H1 (cell line): ENCODE measurements around the gene FBXL16. TPM values are rescaled to one million over a fixed set of nuclear protein-coding genes. Genes with fewer than 3 reads are reported as not detected.
A peak's percentile ranks its signal among the peaks of the same experiment; 100 is the strongest.

Experiments
- CTCF ChIA-PET: fragments of 300-600 bp; sonication (Branson Sonifier 250); formaldehyde crosslinking; loops from one replicate; lab custom pipeline; 2021; ENCODE audit not compliant: partially characterized antibody; lab: Charles Lee
- POLR2A ChIA-PET: fragments of 300-600 bp; sonication (Branson Sonifier 250); formaldehyde crosslinking; loops from one replicate; lab custom pipeline; 2021; ENCODE audit warnings: inconsistent platforms; ENCODE audit not compliant: partially characterized antibody; lab: Charles Lee
- DNase-seq, 2 experiments: peaks; one replicate each; pipeline versions ENCODE4 v3.0.0 to v3.0.0-alpha.2; 2010 to 2022; ENCODE audit warnings: low spot score in 2 of 2, low read depth in 1 of 2, mixed read lengths in 1 of 2
- FAIRE-seq: peaks from 2 replicates; lab custom pipeline; 2011; peaks lifted over from hg19 to GRCh38; lab: Jason Lieb, UNC
- H2AFZ ChIP-seq: 2 replicates; pipeline ENCODE4 v1.8.1; 2012; ENCODE audit warnings: low read length, inconsistent platforms
- H2AK5ac ChIP-seq: 2 replicates; pipeline ENCODE4 v1.6.1; 2013; ENCODE audit warnings: low read depth, low read length
- H2BK120ac ChIP-seq: replicated peaks from 2 replicates; pipeline ENCODE3; 2013; ENCODE audit warnings: low read depth, low read length, inconsistent platforms
- H2BK12ac ChIP-seq: 2 replicates; pipeline ENCODE4 v1.6.1; 2013; ENCODE audit warnings: low read depth, low read length
- H2BK15ac ChIP-seq: 2 replicates; pipeline ENCODE4 v1.6.1; 2013; ENCODE audit warnings: low read length
- H2BK20ac ChIP-seq: 2 replicates; pipeline ENCODE4 v1.6.1; 2013; ENCODE audit warnings: low read length
- H2BK5ac ChIP-seq: 2 replicates; pipeline ENCODE4 v1.6.1; 2013; ENCODE audit warnings: low read depth, low read length
- H3K14ac ChIP-seq: 2 replicates; pipeline ENCODE4 v1.6.1; 2013; ENCODE audit warnings: inconsistent platforms; ENCODE audit not compliant: insufficient read length
- H3K18ac ChIP-seq: 2 replicates; pipeline ENCODE4 v1.6.1; 2013; ENCODE audit warnings: low read length; ENCODE audit errors: extremely low read depth
- H3K23ac ChIP-seq: 2 replicates; pipeline ENCODE4 v1.6.1; 2013; ENCODE audit warnings: inconsistent platforms; ENCODE audit not compliant: insufficient read length
- H3K23me2 ChIP-seq: 2 replicates; pipeline ENCODE4 v1.6.1; 2013; ENCODE audit warnings: low read depth, low read length
- H3K27ac ChIP-seq: 2 replicates; pipeline ENCODE4 v1.6.1; 2011; ENCODE audit warnings: low read depth, low read length, inconsistent platforms
- H3K27me3 ChIP-seq, 4 experiments: replicated peaks in 1 of 4; 1 replicate in 1 of 4; 2 replicates in 3 of 4; pipeline versions ENCODE4 v1.6.1 to v1.8.1; 2011 to 2013; ENCODE audit warnings: low read length in 3 of 4, mild to moderate bottlenecking in 3 of 4, inconsistent platforms in 2 of 4, mixed read lengths in 2 of 4, moderate library complexity in 1 of 4; ENCODE audit not compliant: control insufficient read depth in 3 of 4, insufficient read depth in 3 of 4; ENCODE audit errors: extremely low read depth in 1 of 4
- H3K36me3 ChIP-seq, 4 experiments: 2 replicates each; pipeline versions ENCODE4 v1.6.1 to v1.8.1; 2011 to 2013; ENCODE audit warnings: mild to moderate bottlenecking in 4 of 4, low read length in 3 of 4, moderate library complexity in 2 of 4, control low read depth in 1 of 4, inconsistent platforms in 1 of 4; ENCODE audit not compliant: insufficient read depth in 4 of 4, control insufficient read depth in 2 of 4
- H3K4ac ChIP-seq: replicated peaks from 2 replicates; pipeline ENCODE3; 2013; ENCODE audit warnings: low read length, low read depth, mixed read lengths, inconsistent platforms; ENCODE audit not compliant: insufficient read length
- H3K4me1 ChIP-seq, 4 experiments: replicated peaks in 1 of 4; 1 replicate in 1 of 4; 2 replicates in 3 of 4; pipeline versions ENCODE4 v1.6.1 to v1.8.1; 2011 to 2013; ENCODE audit warnings: low read length in 3 of 4, inconsistent platforms in 2 of 4, mixed read lengths in 1 of 4; ENCODE audit not compliant: insufficient read depth in 4 of 4, control insufficient read depth in 3 of 4
- H3K4me2 ChIP-seq, 2 experiments: 2 replicates each; pipeline versions ENCODE4 v1.6.1 to v1.8.1; 2011 to 2013; ENCODE audit warnings: low read depth in 2 of 2, low read length in 2 of 2, control low read depth in 1 of 2, inconsistent platforms in 1 of 2, mild to moderate bottlenecking in 1 of 2; ENCODE audit not compliant: insufficient read depth in 1 of 2
- H3K4me3 ChIP-seq, 4 experiments: fragments of 200-600, 300-600 bp in 1 of 4; sonication (generic), shearing (Covaris generic), sonication (Bioruptor Twin) in 1 of 4; 2 replicates each; pipeline versions ENCODE4 v1.5.1 to v1.8.1; 2011 to 2016; ENCODE audit warnings: low read length in 4 of 4, low read depth in 3 of 4, control low read depth in 2 of 4, inconsistent platforms in 2 of 4, mild to moderate bottlenecking in 2 of 4, mixed read lengths in 1 of 4, moderate library complexity in 1 of 4; ENCODE audit not compliant: insufficient read depth in 2 of 4; ENCODE audit errors: extremely low read depth in 1 of 4
- H3K56ac ChIP-seq: replicated peaks from 2 replicates; pipeline ENCODE3; 2013; ENCODE audit warnings: low read depth, mild to moderate bottlenecking, mixed read lengths, low read length, inconsistent platforms; ENCODE audit not compliant: insufficient read length
- H3K79me1 ChIP-seq: 2 replicates; pipeline ENCODE4 v1.6.1; 2013; ENCODE audit warnings: low read depth, low read length, control low read depth
- H3K79me2 ChIP-seq, 2 experiments: 2 replicates each; pipeline versions ENCODE4 v1.6.1 to v1.8.1; 2012 to 2013; ENCODE audit warnings: low read length in 2 of 2, mild to moderate bottlenecking in 2 of 2, inconsistent platforms in 1 of 2; ENCODE audit not compliant: insufficient read depth in 2 of 2, control insufficient read depth in 1 of 2
- H3K9ac ChIP-seq, 4 experiments: replicated peaks in 1 of 4; 1 replicate in 1 of 4; 2 replicates in 3 of 4; pipeline versions ENCODE4 v1.6.1 to v1.8.1; 2011 to 2013; ENCODE audit warnings: low read depth in 3 of 4, low read length in 3 of 4, control low read depth in 2 of 4, mild to moderate bottlenecking in 2 of 4, moderate library complexity in 2 of 4, inconsistent platforms in 1 of 4; ENCODE audit errors: extremely low read depth in 1 of 4
- H3K9me3 ChIP-seq, 2 experiments: 2 replicates each; pipeline versions ENCODE4 v1.6.1 to v1.8.1; 2012 to 2013; ENCODE audit warnings: mild to moderate bottlenecking in 2 of 2, moderate library complexity in 2 of 2, control low read depth in 1 of 2, inconsistent platforms in 1 of 2, low read depth in 1 of 2, low read length in 1 of 2, mixed read lengths in 1 of 2; ENCODE audit not compliant: insufficient read depth in 2 of 2
- H4K20me1 ChIP-seq, 2 experiments: replicated peaks in 1 of 2; 2 replicates each; pipeline versions ENCODE3 to v1.8.1; 2011 to 2013; ENCODE audit warnings: inconsistent platforms in 2 of 2, low read length in 2 of 2, mild to moderate bottlenecking in 1 of 2; ENCODE audit not compliant: insufficient read depth in 2 of 2, control insufficient read depth in 1 of 2
- H4K5ac ChIP-seq: 2 replicates; pipeline ENCODE4 v1.6.1; 2013; ENCODE audit warnings: low read length, low read depth, mixed read lengths, inconsistent platforms; ENCODE audit not compliant: insufficient read length
- H4K8ac ChIP-seq: 2 replicates; pipeline ENCODE4 v1.8.0; 2013; ENCODE audit warnings: mild to moderate bottlenecking, moderate library complexity, low read length, inconsistent platforms; ENCODE audit not compliant: insufficient read depth; ENCODE audit errors: extremely low read depth
- H4K91ac ChIP-seq: replicated peaks from 2 replicates; pipeline ENCODE3; 2013; ENCODE audit warnings: low read length, mixed read lengths, inconsistent platforms; ENCODE audit not compliant: insufficient read length
- CBX5 ChIP-seq: fragments of 300-800, 300-1000 bp; sonication (generic); IDR thresholded peaks from 2 replicates; pipeline ENCODE4 v1.7.1; 2016; ENCODE audit warnings: antibody characterized with exemption, low read length, low read depth
- CHD2 ChIP-seq: IDR thresholded peaks from 2 replicates; pipeline ENCODE4 v1.6.1; 2012; ENCODE audit warnings: low read length, improper control_type of control experiment
- EZH2 ChIP-seq: fragments of 200-600 bp; sonication (generic); IDR thresholded peaks from 2 replicates; pipeline ENCODE4 v1.7.1; 2012; ENCODE audit warnings: low read depth, mild to moderate bottlenecking, moderate library complexity, low read length, inconsistent platforms; ENCODE audit not compliant: severe bottlenecking
- FOSL1 ChIP-seq: IDR thresholded peaks from 2 replicates; pipeline ENCODE4 v1.6.1; 2011; ENCODE audit warnings: mild to moderate bottlenecking, low read depth, low read length, moderate library complexity; ENCODE audit not compliant: insufficient read depth
- JUN ChIP-seq: IDR thresholded peaks from 2 replicates; pipeline ENCODE4 v1.6.1; 2011; ENCODE audit warnings: low read depth, mild to moderate bottlenecking, improper control_type of control experiment, low read length
- KDM1A ChIP-seq: fragments of 200-600, 300-600 bp; sonication (generic); IDR thresholded peaks from 2 replicates; pipeline ENCODE4 v1.7.1; 2016; ENCODE audit warnings: mild to moderate bottlenecking, low read length, borderline replicate concordance
- MAX ChIP-seq: IDR thresholded peaks from 2 replicates; pipeline ENCODE4 v1.6.1; 2012; ENCODE audit warnings: inconsistent platforms
- NANOG ChIP-seq: IDR thresholded peaks from 2 replicates; pipeline ENCODE4 v1.6.1; 2011; ENCODE audit warnings: low read length, low read depth, mild to moderate bottlenecking, inconsistent platforms; ENCODE audit not compliant: insufficient read depth, poor library complexity, severe bottlenecking
- TBP ChIP-seq: IDR thresholded peaks from 2 replicates; pipeline ENCODE4 v1.6.1; 2011; ENCODE audit warnings: low read depth, low read length, improper control_type of control experiment
- WGBS, 2 experiments: shearing (Covaris generic) in 1 of 2; methylation state at CpG; one replicate each; pipeline versions ENCODE4 v1.1.6 to v1.1.7; 2013 to 2015; ENCODE audit warnings: low lambda C conversion rate in 2 of 2, mixed read lengths in 2 of 2, inconsistent platforms in 1 of 2, low coverage in 1 of 2, missing lambda C conversion rate in 1 of 2; ENCODE audit not compliant: insufficient replicate concordance in 2 of 2, insufficient coverage in 1 of 2, insufficient read length in 1 of 2; ENCODE audit errors: extremely low coverage in 1 of 2, missing lambda C conversion rate in 1 of 2; 5-methylcytosine and 5-hydroxymethylcytosine counted together
- polyA plus RNA-seq, 7 experiments: library from polyadenylated mRNA; depleted of rRNA in 3 of 7; stranded (reverse) in 5 of 7; unstranded in 2 of 7; fragments of >200 nt in 5 of 7; fragments of 200-250 nt in 2 of 7; gene quantifications; 1 replicate in 5 of 7; 2 replicates in 1 of 7; 4 replicates in 1 of 7; pipeline versions ENCODE4 v1.2.1 to v1.2.3, GENCODE V29; 2011 to 2013; ENCODE audit warnings: missing spikeins in 2 of 7, mixed read lengths in 2 of 7
- total RNA-seq: library from RNA; stranded (reverse); fragmentation: NEBNext Ultra II Directional; extraction: Animal tissue kit (Norgen Biotek cat#: 25700); gene quantifications from 2 replicates; pipeline ENCODE4 v1.2.1, GENCODE V29; 2021

FBXL16 gene
- total and polyA plus RNA-seq, 2 of the 8 experiments (the other 6 are each of a cell fraction or from before 2014, with no cell fraction given), result 12.5 to 12.8 TPM

DNA sequence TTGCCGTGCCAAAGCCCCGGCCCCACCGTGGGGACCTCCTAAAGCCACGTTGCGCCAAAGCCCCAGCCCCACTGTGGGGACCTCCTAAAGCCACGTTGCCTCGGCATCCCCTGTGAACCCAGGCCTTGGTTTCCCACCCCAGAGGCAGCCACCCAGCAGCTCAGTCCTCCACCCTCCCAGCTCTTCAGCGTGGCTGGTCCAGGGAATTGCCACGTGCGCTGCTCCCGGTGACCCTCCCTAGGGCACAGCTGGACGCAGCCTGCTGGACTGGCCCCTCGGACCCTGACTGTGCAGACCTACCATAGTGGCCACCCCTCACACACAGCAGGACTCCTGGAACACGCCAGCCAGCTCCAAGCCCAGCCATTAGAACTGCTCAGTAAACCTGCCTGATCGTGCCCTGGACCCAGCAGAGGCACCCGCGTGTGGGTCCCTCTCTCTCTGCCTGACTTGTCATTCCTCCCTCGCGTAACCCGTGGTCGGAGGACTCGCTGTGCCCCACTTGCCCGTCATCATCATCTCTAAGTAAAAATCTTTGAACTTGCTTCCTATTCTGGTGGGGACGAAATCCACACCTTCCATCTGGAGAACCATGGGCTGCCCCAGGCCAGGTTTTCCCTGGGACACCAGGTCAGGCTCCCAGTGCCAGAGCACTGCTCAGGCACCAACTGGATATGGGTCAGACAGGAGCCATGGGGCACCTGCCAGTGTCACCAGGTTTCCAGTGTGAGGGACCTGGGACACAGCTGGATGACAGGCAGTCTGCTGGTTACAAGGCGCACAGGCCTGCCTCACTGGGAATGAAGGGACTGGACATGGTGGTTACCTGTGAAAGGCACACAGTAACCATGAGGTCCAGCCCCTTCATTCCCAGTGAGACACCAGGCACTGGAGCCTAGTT is 29.6 kb upstream of the FBXL16 start:
- no peak overlapping the region for H3K56ac ChIP-seq
- no peak overlapping the region for H2AFZ ChIP-seq
- H4K20me1 ChIP-seq, result peaks cover 2 to 10% of the 10 kb centered on the region in 2 experiments
- H3K23ac ChIP-seq, result no peak overlapping the region
- H3K4me3 ChIP-seq, result no peak overlapping the region
- no peak overlapping the region for H4K5ac ChIP-seq
- H3K14ac ChIP-seq, result no peak overlapping the region
- H3K79me2 ChIP-seq, result no peaks in the 10 kb centered on the region
- H3K4me1 ChIP-seq, result peaks cover 0 to 8% (median 3%) of the 10 kb centered on the region in 4 experiments; a peak in 5 of 7 replicates
- no peak overlapping the region for H2BK12ac ChIP-seq
- no peak overlapping the region for H3K4ac ChIP-seq
- H3K18ac ChIP-seq, result no peak overlapping the region
- H4K8ac ChIP-seq, result peak overlapping the region; percentile 25; the same call in 1 of the 2 replicates
- H3K9me3 ChIP-seq, result no peaks in the 10 kb centered on the region
- H2BK5ac ChIP-seq, result no peak overlapping the region; the same call in 1 of the 2 replicates
- H3K23me2 ChIP-seq, result peaks cover 4% of the 10 kb centered on the region; the same call in 1 of the 2 replicates
- FAIRE-seq, result no peak
- no peak overlapping the region for H3K4me2 ChIP-seq
- H3K36me3 ChIP-seq, result peaks cover 0 to 3% (median 2%) of the 10 kb centered on the region in 4 experiments; a peak in 2 of 8 replicates
- WGBS, 2 experiments, result 93% methylated on average over 25 of the region's 25 CpGs; no CpG with 5 or more reads in 1 of the 2 experiments
- ChIA-PET CTCF (interaction anchor here (1.2 to 35.8 kb wide), 7 partner anchors 9 to 49 kb away, joined by 4 to 977 read pairs (median 14); partner anchors contain the start of genes ANTKMT, CCDC78, CHTF18 and FBXL16), POLR2A (interaction anchor here (1.0 to 23.0 kb wide), 6 partner anchors 9 to 50 kb away, joined by 3 to 353 read pairs (median 5); partner anchors contain the start of genes ANTKMT, CCDC78, HAGHL and METRN)
- H2BK15ac ChIP-seq, result no peak overlapping the region
- H3K79me1 ChIP-seq, result no peaks in the 10 kb centered on the region
- no peak overlapping the region for H2AK5ac ChIP-seq
- no peak overlapping the region for H3K9ac ChIP-seq
- no peak overlapping the region for H3K27ac ChIP-seq
- H3K27me3 ChIP-seq, result no peaks in the 10 kb centered on the region
- no peak overlapping the region for H4K91ac ChIP-seq
- H2BK120ac ChIP-seq, result no peak overlapping the region
- no peak overlapping the region for H2BK20ac ChIP-seq
- DNase-seq, result no peak
- TF ChIP-seq CBX5, result no peak
- no peak for TF ChIP-seq KDM1A
- TF ChIP-seq FOSL1, result no peak
- TF ChIP-seq MAX, result no peak
- no peak for TF ChIP-seq JUN
- no peak for TF ChIP-seq CHD2
- TF ChIP-seq EZH2, result no peak
- TF ChIP-seq TBP, result no peak
- no peak for TF ChIP-seq NANOG
